Endometrium (tissue), 2 donors: ENCODE results near the gene PDE6A.

Experiments used
- FAIRE-seq: peaks from 2 replicates; lab custom pipeline; 2012; peaks lifted over from hg19 to GRCh38; lab: Jason Lieb, UNC
- donor health status: control.
- donor health status: control.

The PDE6A gene

GRCh38 chr5:149836451-149837139 lies 108.0 kb downstream of the PDE6A start:
- FAIRE-seq = no peak

GRCh38 chr5:149834246-149834855 lies 110.2 kb downstream of the PDE6A start:
- FAIRE-seq = no peak

GRCh38 chr5:149833116-149833827 lies 111.3 kb downstream of the PDE6A start:
- no peak for FAIRE-seq

- FAIRE-seq = no peak
Measured at GRCh38 chr5:149832636-149833035, 112.0 kb downstream of the PDE6A start.

GRCh38 chr5:149831492-149831891 lies 113.1 kb downstream of the PDE6A start:
- no peak for FAIRE-seq

GRCh38 chr5:149830579-149830978 lies 114.0 kb downstream of the PDE6A start:
- FAIRE-seq = no peak

- no peak for FAIRE-seq
Measured at GRCh38 chr5:149829954-149830353, 114.6 kb downstream of the PDE6A start.

GRCh38 chr5:149828161-149829011 lies 116.2 kb downstream of the PDE6A start:
- FAIRE-seq = no peak

- FAIRE-seq = no peak
Measured at GRCh38 chr5:149827546-149827945, 117.0 kb downstream of the PDE6A start.

- FAIRE-seq = no peak
Measured at GRCh38 chr5:149827086-149827485, 117.5 kb downstream of the PDE6A start.

GRCh38 chr5:149826574-149826973 lies 118.0 kb downstream of the PDE6A start:
- FAIRE-seq = no peak

GRCh38 chr5:149824846-149825245 lies 119.7 kb downstream of the PDE6A start:
- FAIRE-seq = no peak

GRCh38 chr5:149824120-149824519 lies 120.5 kb downstream of the PDE6A start:
- no peak for FAIRE-seq

GRCh38 chr5:149823375-149823774 lies 121.2 kb downstream of the PDE6A start:
- no peak for FAIRE-seq

- no peak for FAIRE-seq
Measured at GRCh38 chr5:149822301-149822700, 122.3 kb downstream of the PDE6A start.

- FAIRE-seq = no peak
Measured at GRCh38 chr5:149820536-149821510, 123.8 kb downstream of the PDE6A start.

- no peak for FAIRE-seq
Measured at GRCh38 chr5:149820012-149820411, 124.6 kb downstream of the PDE6A start.

- FAIRE-seq = no peak
Measured at GRCh38 chr5:149818116-149818515, 126.5 kb downstream of the PDE6A start.

- FAIRE-seq = no peak
Measured at GRCh38 chr5:149817539-149818060, 127.0 kb downstream of the PDE6A start.

GRCh38 chr5:149816661-149817060 lies 127.9 kb downstream of the PDE6A start:
- no peak for FAIRE-seq

- no peak for FAIRE-seq
Measured at GRCh38 chr5:149811453-149811852, 133.1 kb downstream of the PDE6A start.
